Memory B cell (primary cell): ENCODE results near the gene SLC39A2.
A peak's percentile ranks its signal among the peaks of the same experiment; 100 is the strongest.
"Not testable (repeated sequence)": the region's sequence is repeated elsewhere in the genome, so short reads cannot be mapped to it uniquely, and the experiment has no call there.

ENCODE experiments used
- ATAC-seq: fragments of 150-1000 bp; cut with Tn5 transposase; 2 replicates; pipeline ENCODE4 v1.10.0; 2021; ENCODE audit warnings: low read depth, mild to moderate bottlenecking, moderate library complexity
- DNase-seq, 2 donors: peaks; one replicate each; pipeline ENCODE4 v3.0.0; 2022; ENCODE audit warnings: low spot score in 2 of 2
- H3K27ac Mint-ChIP-seq: one replicate; pipeline ENCODE4 v1.8.0; 2022; ENCODE audit warnings: mild to moderate bottlenecking, moderate library complexity, mixed read lengths
- H3K27me3 Mint-ChIP-seq: one replicate; pipeline ENCODE4 v1.8.0; 2022; ENCODE audit warnings: mixed read lengths
- H3K36me3 Mint-ChIP-seq: one replicate; pipeline ENCODE4 v1.8.0; 2022; ENCODE audit warnings: mild to moderate bottlenecking, mixed read lengths
- H3K4me1 Mint-ChIP-seq: one replicate; pipeline ENCODE4 v1.8.0; 2022; ENCODE audit warnings: mixed read lengths
- H3K4me3 Mint-ChIP-seq: one replicate; pipeline ENCODE4 v1.8.0; 2022; ENCODE audit warnings: mild to moderate bottlenecking, moderate library complexity, mixed read lengths
- H3K9me3 Mint-ChIP-seq: one replicate; pipeline ENCODE4 v1.8.0; 2022; ENCODE audit warnings: mixed read lengths

The SLC39A2 gene

GRCh38 chr14:21040370-21040925 lies 41.4 kb downstream of the SLC39A2 start:
- no peaks in the 10 kb centered on the region for H3K4me1 Mint-ChIP-seq

GRCh38 chr14:21040941-21041340 lies 41.8 kb downstream of the SLC39A2 start:
- H3K27me3 Mint-ChIP-seq, result peaks cover 26% of the 10 kb centered on the region
- DNase-seq, ATAC-seq, H3K9me3 Mint-ChIP-seq, H3K4me1 Mint-ChIP-seq, H3K27ac Mint-ChIP-seq, H3K4me3 Mint-ChIP-seq, H3K36me3 Mint-ChIP-seq: not testable (repeated sequence)

More at GRCh38 chr14:21040370-21040925, 41.4 kb downstream of the SLC39A2 start:
- ATAC-seq (no peak), DNase-seq (no peak)
- Mint-ChIP-seq H3K27ac (no peak overlapping the region), H3K36me3 (no peaks in the 10 kb centered on the region), H3K9me3 (no peaks in the 10 kb centered on the region), H3K4me3 (no peak overlapping the region), H3K27me3 (peaks cover 26% of the 10 kb centered on the region)

- Mint-ChIP-seq H3K27me3 (peaks cover 25% of the 10 kb centered on the region), H3K9me3 (no peaks in the 10 kb centered on the region), H3K36me3 (no peaks in the 10 kb centered on the region), H3K27ac (no peak within 1 kb of the TSS), H3K4me3 (no peak within 1 kb of the TSS), H3K4me1 (no peaks in the 10 kb centered on the region)
- ATAC-seq (no peak), DNase-seq (no peak)
These were observed 42.8 kb downstream of the SLC39A2 start, which contains the start of gene RNASE7 for GRCh38 chr14:21041676-21042433. Gene RNASE7, plus strand, starts transcription at chr14:21042362. Its CDS starts 631 bp downstream, at chr14:21042993.

- DNase-seq, result no peak
- Mint-ChIP-seq H3K27ac (no peak overlapping the region), H3K9me3 (no peaks in the 10 kb centered on the region), H3K4me1 (no peaks in the 10 kb centered on the region), H3K4me3 (no peak overlapping the region), H3K27me3 (peaks cover 23% of the 10 kb centered on the region), H3K36me3 (no peaks in the 10 kb centered on the region)
- no peak for ATAC-seq
These were observed 43.8 kb downstream of the SLC39A2 start for GRCh38 chr14:21042918-21043317.

GRCh38 chr14:21043387-21043973 lies 44.4 kb downstream of the SLC39A2 start:
- H3K27ac Mint-ChIP-seq, result no peak overlapping the region
- no peaks in the 10 kb centered on the region for H3K4me1 Mint-ChIP-seq
- no peak overlapping the region for H3K4me3 Mint-ChIP-seq
- no peaks in the 10 kb centered on the region for H3K36me3 Mint-ChIP-seq
- no peaks in the 10 kb centered on the region for H3K9me3 Mint-ChIP-seq
- ATAC-seq (no peak), DNase-seq (no peak)
- H3K27me3 Mint-ChIP-seq, result peaks cover 23% of the 10 kb centered on the region

- Mint-ChIP-seq H3K4me3 (no peak overlapping the region), H3K27ac (no peak overlapping the region), H3K36me3 (no peaks in the 10 kb centered on the region), H3K9me3 (no peaks in the 10 kb centered on the region), H3K4me1 (no peaks in the 10 kb centered on the region), H3K27me3 (peaks cover 26% of the 10 kb centered on the region)
- no peak for ATAC-seq
- no peak for DNase-seq
These were observed 45.0 kb downstream of the SLC39A2 start for GRCh38 chr14:21043974-21044618.

- H3K4me1 Mint-ChIP-seq, result no peaks in the 10 kb centered on the region
- no peaks in the 10 kb centered on the region for H3K36me3 Mint-ChIP-seq
- no peak for ATAC-seq
- H3K9me3 Mint-ChIP-seq, result no peaks in the 10 kb centered on the region
- H3K4me3 Mint-ChIP-seq, result no peak overlapping the region
- no peak for DNase-seq
- peaks cover 26% of the 10 kb centered on the region for H3K27me3 Mint-ChIP-seq
- H3K27ac Mint-ChIP-seq, result no peak overlapping the region
These were observed 48.3 kb downstream of the SLC39A2 start for GRCh38 chr14:21047378-21047781.

- Mint-ChIP-seq H3K36me3 (no peaks in the 10 kb centered on the region), H3K4me3 (no peak overlapping the region), H3K9me3 (no peaks in the 10 kb centered on the region), H3K4me1 (no peaks in the 10 kb centered on the region), H3K27me3 (peaks cover 22% of the 10 kb centered on the region), H3K27ac (no peak overlapping the region)
- ATAC-seq (no peak), DNase-seq (no peak)
These were observed 49.5 kb downstream of the SLC39A2 start for GRCh38 chr14:21048638-21049037.

- H3K27ac Mint-ChIP-seq, result no peak overlapping the region
- ATAC-seq, result no peak
- H3K36me3 Mint-ChIP-seq, result no peaks in the 10 kb centered on the region
- no peaks in the 10 kb centered on the region for H3K9me3 Mint-ChIP-seq
- no peaks in the 10 kb centered on the region for H3K4me1 Mint-ChIP-seq
- peaks cover 22% of the 10 kb centered on the region for H3K27me3 Mint-ChIP-seq
- no peak for DNase-seq
- no peak overlapping the region for H3K4me3 Mint-ChIP-seq
These were observed 50.2 kb downstream of the SLC39A2 start for GRCh38 chr14:21049271-21049673.

- Mint-ChIP-seq H3K27ac (no peak overlapping the region), H3K36me3 (no peaks in the 10 kb centered on the region), H3K4me1 (no peaks in the 10 kb centered on the region), H3K9me3 (no peaks in the 10 kb centered on the region), H3K4me3 (no peak overlapping the region), H3K27me3 (peaks cover 14% of the 10 kb centered on the region)
- ATAC-seq (peak; percentile 52), DNase-seq (no peak)
These were observed 51.5 kb downstream of the SLC39A2 start for GRCh38 chr14:21050597-21050996.
